SJSA1 (cell line): ENCODE measurements around the gene RIMOC1. TPM values are rescaled to one million over a fixed set of nuclear protein-coding genes. Genes with fewer than 3 reads are reported as not detected.
"Not testable (repeated sequence)": the region's sequence is repeated elsewhere in the genome, so short reads cannot be mapped to it uniquely, and the experiment has no call there.

Experiments used
- DNase-seq, 2 experiments: peaks; one replicate each; pipeline ENCODE4 v3.0.0-alpha.2; 2015 to 2020; ENCODE audit warnings: low spot score in 2 of 2, low read depth in 1 of 2
- H3K27ac ChIP-seq: fragments of 250-450 bp; sonication (Bioruptor Pico); 2 replicates; pipeline ENCODE4 v1.5.1; 2020; ENCODE audit warnings: mild to moderate bottlenecking, moderate library complexity
- H3K27me3 ChIP-seq: fragments of 250-450 bp; sonication (Bioruptor Pico); replicated peaks from 2 replicates; pipeline ENCODE4 v1.5.1; 2020; ENCODE audit warnings: mild to moderate bottlenecking, moderate library complexity
- H3K36me3 ChIP-seq: fragments of 250-450 bp; sonication (Bioruptor Pico); 2 replicates; pipeline ENCODE4 v1.5.1; 2020; ENCODE audit warnings: mild to moderate bottlenecking
- H3K4me1 ChIP-seq: fragments of 250-450 bp; sonication (Bioruptor Pico); replicated peaks from 2 replicates; pipeline ENCODE4 v1.6.1; 2021; ENCODE audit warnings: mild to moderate bottlenecking
- H3K4me3 ChIP-seq: fragments of 250-450 bp; sonication (Bioruptor Pico); 2 replicates; pipeline ENCODE4 v1.5.1; 2020; ENCODE audit warnings: mild to moderate bottlenecking
- H3K9me3 ChIP-seq: fragments of 250-450 bp; sonication (Bioruptor Pico); replicated peaks from 2 replicates; pipeline ENCODE4 v1.5.1; 2020; ENCODE audit warnings: mild to moderate bottlenecking
- total RNA-seq: library from RNA; depleted of rRNA; stranded (reverse); fragments of >200 nt; shearing (Covaris generic); gene quantifications from 2 replicates; pipeline ENCODE4 v1.2.3, GENCODE V29; 2014

The RIMOC1 gene
- total RNA-seq, 1 experiment from 2014 or later: 19.9 TPM

DNA sequence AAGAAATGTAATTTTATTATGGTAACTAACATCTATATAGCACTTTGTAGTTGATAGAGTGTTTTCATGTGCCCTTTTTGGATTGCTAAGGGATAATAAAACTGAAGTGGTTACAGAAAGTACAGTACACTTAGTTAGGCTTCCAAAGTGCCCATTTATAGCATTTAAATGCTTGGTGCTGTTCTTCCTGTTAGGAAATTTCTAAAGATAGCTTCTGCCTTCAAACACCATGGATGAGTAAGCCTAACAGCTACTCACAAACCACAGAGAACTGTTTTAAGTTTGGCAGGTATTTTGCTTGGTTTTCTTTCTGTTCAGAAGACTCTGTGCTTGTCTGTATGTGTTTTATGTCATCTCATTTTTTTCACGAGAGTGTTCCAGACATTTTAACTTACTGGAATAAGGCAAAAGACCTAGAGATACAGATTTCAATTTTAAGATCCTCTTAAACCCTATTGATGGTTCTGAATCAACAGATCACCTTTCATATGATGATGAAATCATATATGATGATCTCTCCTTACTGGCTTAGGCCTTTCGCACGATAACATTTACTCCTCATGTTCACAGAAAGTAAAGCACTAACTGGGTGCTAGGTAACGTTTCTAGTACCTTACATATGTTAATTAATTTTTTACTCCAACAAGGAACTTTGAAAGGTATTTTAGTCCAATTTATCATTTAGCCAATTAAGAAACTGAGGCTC lies 4.4 kb downstream of the RIMOC1 start:
- peaks cover 4% of the 10 kb centered on the region for H3K4me1 ChIP-seq
- H3K9me3 ChIP-seq: no peaks in the 10 kb centered on the region
- H3K27ac ChIP-seq: no peak overlapping the region
- H3K36me3 ChIP-seq: peaks cover 68% of the 10 kb centered on the region
- H3K4me3 ChIP-seq: no peak overlapping the region
- no peaks in the 10 kb centered on the region for H3K27me3 ChIP-seq
- no peak for DNase-seq

GRCh38 chr5:41918105-41918504 lies 14.0 kb downstream of the RIMOC1 start:
- Histone ChIP-seq H3K4me1 (peaks cover 4% of the 10 kb centered on the region; the same call in 1 of the 2 replicates), H3K27me3 (no peaks in the 10 kb centered on the region), H3K4me3 (no peak overlapping the region), H3K9me3 (no peaks in the 10 kb centered on the region), H3K27ac (no peak overlapping the region), H3K36me3 (peaks cover 49% of the 10 kb centered on the region)
- no peak for DNase-seq

DNA sequence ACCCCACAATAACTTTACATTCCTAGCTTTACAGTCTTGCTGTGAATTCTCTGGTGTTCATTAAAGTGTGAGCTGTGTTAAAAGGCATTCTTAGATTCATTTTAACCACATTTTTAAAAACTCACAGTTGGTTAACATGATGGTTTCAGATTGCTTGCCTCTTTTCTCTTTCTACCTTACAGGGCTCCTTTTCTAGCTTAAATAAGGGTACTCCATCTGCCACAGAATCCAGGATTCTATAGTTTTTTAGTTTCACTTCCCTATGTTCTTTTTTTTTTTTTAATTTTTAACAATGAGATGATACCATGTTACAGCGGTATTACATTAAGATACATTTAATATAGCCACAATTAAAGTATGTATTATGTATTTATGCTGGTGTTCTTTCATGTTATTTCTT lies 17.0 kb downstream of the RIMOC1 start:
- Histone ChIP-seq H3K9me3 (no peaks in the 10 kb centered on the region), H3K4me3 (no peak overlapping the region), H3K27ac (no peak overlapping the region), H3K4me1 (peaks cover 12% of the 10 kb centered on the region), H3K27me3 (no peaks in the 10 kb centered on the region), H3K36me3 (peaks cover 42% of the 10 kb centered on the region)
- no peak for DNase-seq

DNA sequence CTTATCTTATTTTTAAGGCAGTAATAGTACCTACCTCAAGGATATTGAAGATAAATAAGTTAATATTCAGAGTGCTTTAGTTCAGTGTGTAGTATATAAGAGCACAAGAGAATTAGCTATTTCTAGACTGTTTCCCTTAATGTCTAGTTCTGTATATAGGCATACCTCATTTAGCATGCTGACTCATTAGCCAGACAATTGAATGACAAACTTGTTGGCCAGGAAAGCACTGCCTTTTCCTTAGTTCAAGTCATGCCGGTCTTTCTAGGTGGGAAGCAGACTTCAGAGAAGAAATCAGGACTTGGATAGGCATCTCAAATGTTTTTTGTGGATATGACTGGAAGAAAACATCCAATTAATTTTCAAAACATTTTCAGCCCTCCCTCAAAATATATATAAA lies 17.7 kb downstream of the RIMOC1 start:
- H3K9me3 ChIP-seq: no peaks in the 10 kb centered on the region
- H3K4me1 ChIP-seq: peaks cover 12% of the 10 kb centered on the region
- peak in 1 of 2 experiments; percentile 28 for DNase-seq
- no peak overlapping the region for H3K27ac ChIP-seq
- H3K36me3 ChIP-seq: peaks cover 38% of the 10 kb centered on the region
- no peaks in the 10 kb centered on the region for H3K27me3 ChIP-seq
- no peak overlapping the region for H3K4me3 ChIP-seq

- Histone ChIP-seq H3K36me3 (peaks cover 20% of the 10 kb centered on the region), H3K4me3 (peak overlapping the region; percentile 64), H3K4me1 (peaks cover 12% of the 10 kb centered on the region), H3K9me3 (no peaks in the 10 kb centered on the region), H3K27ac (peak overlapping the region; percentile 92), H3K27me3 (no peaks in the 10 kb centered on the region)
- no peak for DNase-seq
These were observed 20.4 kb downstream of the RIMOC1 start for GRCh38 chr5:41924526-41924871.

GRCh38 chr5:41924872-41925554 lies 20.9 kb downstream of the RIMOC1 start, which contains the start of gene FBXO4:
TSS of gene FBXO4 (plus strand) at chr5:41925281. CDS start at chr5:41925310, 29 bp downstream.
- Histone ChIP-seq H3K27me3 (no peaks in the 10 kb centered on the region), H3K9me3 (no peaks in the 10 kb centered on the region), H3K27ac (peak within 1 kb of the TSS; percentile 92), H3K36me3 (peaks cover 14% of the 10 kb centered on the region), H3K4me1 (peaks cover 12% of the 10 kb centered on the region), H3K4me3 (peak within 1 kb of the TSS; percentile 64)
- DNase-seq: peak; percentile 87 to 88

DNA sequence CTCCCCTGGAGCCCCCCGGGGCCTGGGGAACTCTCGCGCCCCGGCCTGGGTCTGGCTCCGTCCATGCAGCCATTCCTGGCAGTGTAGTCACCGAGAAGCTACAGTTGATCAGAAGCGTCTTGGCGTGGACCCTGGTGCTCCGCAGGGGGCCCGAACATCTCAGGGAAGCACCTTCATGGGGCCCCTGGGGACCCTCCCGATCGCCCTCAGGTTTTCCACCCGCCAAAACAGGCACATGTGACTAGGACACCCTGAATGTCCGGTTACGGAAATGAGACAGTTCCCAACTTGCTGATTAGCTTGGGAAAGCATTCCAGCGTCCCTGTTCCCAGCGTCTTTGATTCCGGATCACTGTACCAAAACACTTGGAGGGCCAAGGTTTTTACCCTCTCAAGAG lies 21.4 kb downstream of the RIMOC1 start:
- Histone ChIP-seq H3K27me3 (no peaks in the 10 kb centered on the region), H3K4me1 (peaks cover 12% of the 10 kb centered on the region), H3K4me3 (peak overlapping the region; percentile 64), H3K9me3 (no peaks in the 10 kb centered on the region), H3K27ac (peak overlapping the region; percentile 92), H3K36me3 (peaks cover 9% of the 10 kb centered on the region; the same call in 1 of the 2 replicates)
- DNase-seq: peak; percentile 49 to 82

- Histone ChIP-seq H3K4me3 (no peak overlapping the region), H3K36me3 (peaks cover 1% of the 10 kb centered on the region; the same call in 1 of the 2 replicates), H3K9me3 (no peaks in the 10 kb centered on the region), H3K27me3 (no peaks in the 10 kb centered on the region), H3K27ac (no peak overlapping the region), H3K4me1 (peaks cover 8% of the 10 kb centered on the region)
- no peak for DNase-seq
These were observed 23.5 kb downstream of the RIMOC1 start for GRCh38 chr5:41927604-41928003.

DNA sequence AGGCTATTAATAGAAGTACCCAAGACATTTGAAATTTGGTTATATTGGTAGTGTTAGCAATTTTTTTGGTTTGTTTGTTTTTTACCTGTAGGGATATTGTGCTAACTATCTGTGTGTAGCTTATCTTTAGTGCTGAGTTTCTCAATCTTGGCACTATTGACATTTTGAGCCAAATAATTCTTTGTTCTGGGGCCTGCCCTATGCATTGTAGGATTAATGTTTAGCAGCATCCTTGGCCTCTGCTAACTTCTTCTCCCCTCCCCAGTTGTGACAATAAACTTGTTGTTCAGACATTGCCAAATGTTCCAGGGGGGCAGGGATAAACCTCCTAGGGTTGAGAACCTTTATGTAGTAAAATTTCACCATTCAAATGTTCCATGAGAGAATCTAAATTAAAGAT lies 24.9 kb downstream of the RIMOC1 start:
- H3K4me3 ChIP-seq: no peak overlapping the region
- DNase-seq: no peak
- H3K27me3 ChIP-seq: no peaks in the 10 kb centered on the region
- no peaks in the 10 kb centered on the region for H3K9me3 ChIP-seq
- H3K27ac ChIP-seq: no peak overlapping the region
- peaks cover 2% of the 10 kb centered on the region; the same call in 1 of the 2 replicates for H3K36me3 ChIP-seq
- peaks cover 8% of the 10 kb centered on the region for H3K4me1 ChIP-seq

DNA sequence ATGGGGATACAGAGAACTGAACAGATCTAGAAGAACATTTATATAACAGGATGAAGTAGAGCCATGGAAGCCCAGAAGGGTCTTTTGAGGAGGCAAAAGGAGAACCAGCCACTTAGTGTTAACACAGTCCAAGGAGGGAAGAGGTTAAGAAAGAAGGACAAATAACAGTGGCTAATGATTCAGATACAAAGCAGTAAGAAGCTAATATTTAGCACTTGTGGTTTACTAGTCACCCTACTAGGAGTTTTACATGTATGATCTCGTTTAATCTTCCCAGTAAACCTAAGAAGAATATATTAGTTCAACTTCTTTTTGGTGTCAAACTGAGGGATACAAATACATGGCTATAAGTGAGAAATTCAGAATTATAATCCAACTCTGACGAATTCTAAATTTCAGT lies 28.6 kb downstream of the RIMOC1 start:
- H3K27ac ChIP-seq: no peak overlapping the region
- H3K9me3 ChIP-seq: no peaks in the 10 kb centered on the region
- no peak overlapping the region for H3K4me3 ChIP-seq
- peaks cover 7% of the 10 kb centered on the region; the same call in 1 of the 2 replicates for H3K36me3 ChIP-seq
- no peak for DNase-seq
- H3K27me3 ChIP-seq: no peaks in the 10 kb centered on the region
- H3K4me1 ChIP-seq: no peaks in the 10 kb centered on the region

GRCh38 chr5:41935544-41935943 lies 31.4 kb downstream of the RIMOC1 start:
- no peak for DNase-seq
- H3K9me3 ChIP-seq: no peaks in the 10 kb centered on the region
- peaks cover 7% of the 10 kb centered on the region; the same call in 1 of the 2 replicates for H3K36me3 ChIP-seq
- no peak overlapping the region for H3K27ac ChIP-seq
- H3K27me3 ChIP-seq: no peaks in the 10 kb centered on the region
- H3K4me1 ChIP-seq: no peaks in the 10 kb centered on the region
- no peak overlapping the region for H3K4me3 ChIP-seq

DNA sequence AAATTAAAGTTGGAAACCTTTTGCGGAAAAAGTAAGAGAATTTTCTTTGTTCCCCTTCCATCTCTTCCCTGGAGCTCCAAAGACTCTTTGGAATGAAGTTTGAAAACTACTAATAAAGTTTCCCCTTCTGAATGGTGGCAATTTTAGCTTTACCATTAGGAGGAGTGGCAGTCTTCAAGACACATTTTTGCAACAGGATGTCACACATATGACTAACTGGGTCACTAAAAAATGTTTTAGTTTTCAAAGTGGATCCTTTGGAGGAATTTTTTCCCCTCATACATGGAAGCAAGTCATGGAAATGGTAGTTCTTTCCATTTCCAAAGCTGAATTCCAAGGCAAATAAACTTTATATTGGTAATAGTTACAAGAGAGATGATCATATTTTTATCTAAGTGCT lies 36.5 kb downstream of the RIMOC1 start:
- H3K9me3 ChIP-seq: no peaks in the 10 kb centered on the region
- no peaks in the 10 kb centered on the region for H3K4me1 ChIP-seq
- no peaks in the 10 kb centered on the region for H3K36me3 ChIP-seq
- H3K27me3 ChIP-seq: no peaks in the 10 kb centered on the region
- H3K27ac ChIP-seq: no peak overlapping the region
- no peak for DNase-seq
- no peak overlapping the region for H3K4me3 ChIP-seq

DNA sequence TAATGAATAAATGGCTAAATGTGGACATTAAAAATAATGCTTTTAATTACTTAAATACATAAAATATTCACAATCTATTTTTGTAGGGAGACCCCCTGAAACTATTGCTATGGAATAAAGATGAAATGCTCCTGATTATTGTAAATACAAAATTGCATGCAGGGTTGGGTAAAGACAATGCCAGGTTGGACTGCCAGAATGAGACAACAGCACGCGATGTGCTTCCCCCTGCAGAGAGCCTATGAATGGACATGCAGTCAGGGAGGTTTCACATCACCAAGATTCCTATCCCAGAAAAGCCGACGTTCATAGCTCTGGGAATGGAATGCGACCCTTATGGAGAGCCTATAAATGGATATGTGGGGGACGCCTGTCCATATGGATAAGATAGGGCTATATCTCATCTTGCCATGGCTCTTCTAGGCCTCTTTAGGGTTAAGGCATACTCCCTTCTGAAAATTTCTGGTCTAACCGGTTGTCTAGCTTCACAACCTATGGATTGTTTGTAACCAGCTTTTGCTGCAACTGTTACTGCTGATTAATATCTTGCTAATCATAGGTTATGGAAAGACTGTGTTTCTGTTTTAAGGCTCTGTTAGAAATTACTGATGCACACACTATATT lies 41.3 kb downstream of the RIMOC1 start:
- H3K9me3 ChIP-seq, H3K27me3 ChIP-seq, DNase-seq, H3K4me1 ChIP-seq, H3K36me3 ChIP-seq, H3K27ac ChIP-seq, H3K4me3 ChIP-seq: not testable (repeated sequence)

GRCh38 chr5:41951224-41951623 lies 47.1 kb downstream of the RIMOC1 start:
- Histone ChIP-seq H3K27ac (no peak overlapping the region), H3K4me1 (no peaks in the 10 kb centered on the region), H3K4me3 (no peak overlapping the region), H3K27me3 (no peaks in the 10 kb centered on the region), H3K9me3 (no peaks in the 10 kb centered on the region), H3K36me3 (no peaks in the 10 kb centered on the region)
- no peak for DNase-seq
